H1 (cell line): ENCODE data around the gene HGFAC. TPM values are rescaled to one million over a fixed set of nuclear protein-coding genes. Genes with fewer than 3 reads are reported as not detected.

Experiments used
- CTCF ChIA-PET: fragments of 300-600 bp; sonication (Branson Sonifier 250); formaldehyde crosslinking; loops from one replicate; lab custom pipeline; 2021; ENCODE audit not compliant: partially characterized antibody; lab: Charles Lee
- POLR2A ChIA-PET: fragments of 300-600 bp; sonication (Branson Sonifier 250); formaldehyde crosslinking; loops from one replicate; lab custom pipeline; 2021; ENCODE audit warnings: inconsistent platforms; ENCODE audit not compliant: partially characterized antibody; lab: Charles Lee
- DNase-seq, 2 experiments: peaks; one replicate each; pipeline versions ENCODE4 v3.0.0 to v3.0.0-alpha.2; 2010 to 2022; ENCODE audit warnings: low spot score in 2 of 2, low read depth in 1 of 2, mixed read lengths in 1 of 2
- FAIRE-seq: peaks from 2 replicates; lab custom pipeline; 2011; peaks lifted over from hg19 to GRCh38; lab: Jason Lieb, UNC
- H2AFZ ChIP-seq: 2 replicates; pipeline ENCODE4 v1.8.1; 2012; ENCODE audit warnings: low read length, inconsistent platforms
- H2AK5ac ChIP-seq: 2 replicates; pipeline ENCODE4 v1.6.1; 2013; ENCODE audit warnings: low read depth, low read length
- H2BK120ac ChIP-seq: replicated peaks from 2 replicates; pipeline ENCODE3; 2013; ENCODE audit warnings: low read depth, low read length, inconsistent platforms
- H2BK12ac ChIP-seq: 2 replicates; pipeline ENCODE4 v1.6.1; 2013; ENCODE audit warnings: low read depth, low read length
- H2BK15ac ChIP-seq: 2 replicates; pipeline ENCODE4 v1.6.1; 2013; ENCODE audit warnings: low read length
- H2BK20ac ChIP-seq: 2 replicates; pipeline ENCODE4 v1.6.1; 2013; ENCODE audit warnings: low read length
- H2BK5ac ChIP-seq: 2 replicates; pipeline ENCODE4 v1.6.1; 2013; ENCODE audit warnings: low read depth, low read length
- H3K14ac ChIP-seq: 2 replicates; pipeline ENCODE4 v1.6.1; 2013; ENCODE audit warnings: inconsistent platforms; ENCODE audit not compliant: insufficient read length
- H3K18ac ChIP-seq: 2 replicates; pipeline ENCODE4 v1.6.1; 2013; ENCODE audit warnings: low read length; ENCODE audit errors: extremely low read depth
- H3K23ac ChIP-seq: 2 replicates; pipeline ENCODE4 v1.6.1; 2013; ENCODE audit warnings: inconsistent platforms; ENCODE audit not compliant: insufficient read length
- H3K23me2 ChIP-seq: 2 replicates; pipeline ENCODE4 v1.6.1; 2013; ENCODE audit warnings: low read depth, low read length
- H3K27ac ChIP-seq: 2 replicates; pipeline ENCODE4 v1.6.1; 2011; ENCODE audit warnings: low read depth, low read length, inconsistent platforms
- H3K27me3 ChIP-seq, 4 experiments: replicated peaks in 1 of 4; 1 replicate in 1 of 4; 2 replicates in 3 of 4; pipeline versions ENCODE4 v1.6.1 to v1.8.1; 2011 to 2013; ENCODE audit warnings: low read length in 3 of 4, mild to moderate bottlenecking in 3 of 4, inconsistent platforms in 2 of 4, mixed read lengths in 2 of 4, moderate library complexity in 1 of 4; ENCODE audit not compliant: control insufficient read depth in 3 of 4, insufficient read depth in 3 of 4; ENCODE audit errors: extremely low read depth in 1 of 4
- H3K36me3 ChIP-seq, 4 experiments: 2 replicates each; pipeline versions ENCODE4 v1.6.1 to v1.8.1; 2011 to 2013; ENCODE audit warnings: mild to moderate bottlenecking in 4 of 4, low read length in 3 of 4, moderate library complexity in 2 of 4, control low read depth in 1 of 4, inconsistent platforms in 1 of 4; ENCODE audit not compliant: insufficient read depth in 4 of 4, control insufficient read depth in 2 of 4
- H3K4ac ChIP-seq: replicated peaks from 2 replicates; pipeline ENCODE3; 2013; ENCODE audit warnings: low read length, low read depth, mixed read lengths, inconsistent platforms; ENCODE audit not compliant: insufficient read length
- H3K4me1 ChIP-seq, 4 experiments: replicated peaks in 1 of 4; 1 replicate in 1 of 4; 2 replicates in 3 of 4; pipeline versions ENCODE4 v1.6.1 to v1.8.1; 2011 to 2013; ENCODE audit warnings: low read length in 3 of 4, inconsistent platforms in 2 of 4, mixed read lengths in 1 of 4; ENCODE audit not compliant: insufficient read depth in 4 of 4, control insufficient read depth in 3 of 4
- H3K4me2 ChIP-seq, 2 experiments: 2 replicates each; pipeline versions ENCODE4 v1.6.1 to v1.8.1; 2011 to 2013; ENCODE audit warnings: low read depth in 2 of 2, low read length in 2 of 2, control low read depth in 1 of 2, inconsistent platforms in 1 of 2, mild to moderate bottlenecking in 1 of 2; ENCODE audit not compliant: insufficient read depth in 1 of 2
- H3K4me3 ChIP-seq, 4 experiments: fragments of 200-600, 300-600 bp in 1 of 4; sonication (generic), shearing (Covaris generic), sonication (Bioruptor Twin) in 1 of 4; 2 replicates each; pipeline versions ENCODE4 v1.5.1 to v1.8.1; 2011 to 2016; ENCODE audit warnings: low read length in 4 of 4, low read depth in 3 of 4, control low read depth in 2 of 4, inconsistent platforms in 2 of 4, mild to moderate bottlenecking in 2 of 4, mixed read lengths in 1 of 4, moderate library complexity in 1 of 4; ENCODE audit not compliant: insufficient read depth in 2 of 4; ENCODE audit errors: extremely low read depth in 1 of 4
- H3K56ac ChIP-seq: replicated peaks from 2 replicates; pipeline ENCODE3; 2013; ENCODE audit warnings: low read depth, mild to moderate bottlenecking, mixed read lengths, low read length, inconsistent platforms; ENCODE audit not compliant: insufficient read length
- H3K79me1 ChIP-seq: 2 replicates; pipeline ENCODE4 v1.6.1; 2013; ENCODE audit warnings: low read depth, low read length, control low read depth
- H3K79me2 ChIP-seq, 2 experiments: 2 replicates each; pipeline versions ENCODE4 v1.6.1 to v1.8.1; 2012 to 2013; ENCODE audit warnings: low read length in 2 of 2, mild to moderate bottlenecking in 2 of 2, inconsistent platforms in 1 of 2; ENCODE audit not compliant: insufficient read depth in 2 of 2, control insufficient read depth in 1 of 2
- H3K9ac ChIP-seq, 4 experiments: replicated peaks in 1 of 4; 1 replicate in 1 of 4; 2 replicates in 3 of 4; pipeline versions ENCODE4 v1.6.1 to v1.8.1; 2011 to 2013; ENCODE audit warnings: low read depth in 3 of 4, low read length in 3 of 4, control low read depth in 2 of 4, mild to moderate bottlenecking in 2 of 4, moderate library complexity in 2 of 4, inconsistent platforms in 1 of 4; ENCODE audit errors: extremely low read depth in 1 of 4
- H3K9me3 ChIP-seq, 2 experiments: 2 replicates each; pipeline versions ENCODE4 v1.6.1 to v1.8.1; 2012 to 2013; ENCODE audit warnings: mild to moderate bottlenecking in 2 of 2, moderate library complexity in 2 of 2, control low read depth in 1 of 2, inconsistent platforms in 1 of 2, low read depth in 1 of 2, low read length in 1 of 2, mixed read lengths in 1 of 2; ENCODE audit not compliant: insufficient read depth in 2 of 2
- H4K20me1 ChIP-seq, 2 experiments: replicated peaks in 1 of 2; 2 replicates each; pipeline versions ENCODE3 to v1.8.1; 2011 to 2013; ENCODE audit warnings: inconsistent platforms in 2 of 2, low read length in 2 of 2, mild to moderate bottlenecking in 1 of 2; ENCODE audit not compliant: insufficient read depth in 2 of 2, control insufficient read depth in 1 of 2
- H4K5ac ChIP-seq: 2 replicates; pipeline ENCODE4 v1.6.1; 2013; ENCODE audit warnings: low read length, low read depth, mixed read lengths, inconsistent platforms; ENCODE audit not compliant: insufficient read length
- H4K8ac ChIP-seq: 2 replicates; pipeline ENCODE4 v1.8.0; 2013; ENCODE audit warnings: mild to moderate bottlenecking, moderate library complexity, low read length, inconsistent platforms; ENCODE audit not compliant: insufficient read depth; ENCODE audit errors: extremely low read depth
- H4K91ac ChIP-seq: replicated peaks from 2 replicates; pipeline ENCODE3; 2013; ENCODE audit warnings: low read length, mixed read lengths, inconsistent platforms; ENCODE audit not compliant: insufficient read length
- BACH1 ChIP-seq: IDR thresholded peaks from 2 replicates; pipeline ENCODE4 v1.6.1; 2012; ENCODE audit warnings: low read length, improper control_type of control experiment
- POLR2A ChIP-seq, 2 experiments: IDR thresholded peaks; 1 replicate in 1 of 2; 2 replicates in 1 of 2; pipeline ENCODE4 v1.6.1; 2011; ENCODE audit warnings: low read depth in 2 of 2, low read length in 2 of 2, mild to moderate bottlenecking in 2 of 2; ENCODE audit errors: control extremely low read depth in 1 of 2
- SIX5 ChIP-seq: IDR thresholded peaks from 2 replicates; pipeline ENCODE4 v1.6.1; 2011; ENCODE audit warnings: mild to moderate bottlenecking, low read depth, low read length
- WGBS, 2 experiments: shearing (Covaris generic) in 1 of 2; methylation state at CpG; one replicate each; pipeline versions ENCODE4 v1.1.6 to v1.1.7; 2013 to 2015; ENCODE audit warnings: low lambda C conversion rate in 2 of 2, mixed read lengths in 2 of 2, inconsistent platforms in 1 of 2, low coverage in 1 of 2, missing lambda C conversion rate in 1 of 2; ENCODE audit not compliant: insufficient replicate concordance in 2 of 2, insufficient coverage in 1 of 2, insufficient read length in 1 of 2; ENCODE audit errors: extremely low coverage in 1 of 2, missing lambda C conversion rate in 1 of 2; 5-methylcytosine and 5-hydroxymethylcytosine counted together
- polyA plus RNA-seq, 7 experiments: library from polyadenylated mRNA; depleted of rRNA in 3 of 7; stranded (reverse) in 5 of 7; unstranded in 2 of 7; fragments of >200 nt in 5 of 7; fragments of 200-250 nt in 2 of 7; gene quantifications; 1 replicate in 5 of 7; 2 replicates in 1 of 7; 4 replicates in 1 of 7; pipeline versions ENCODE4 v1.2.1 to v1.2.3, GENCODE V29; 2011 to 2013; ENCODE audit warnings: missing spikeins in 2 of 7, mixed read lengths in 2 of 7
- total RNA-seq: library from RNA; stranded (reverse); fragmentation: NEBNext Ultra II Directional; extraction: Animal tissue kit (Norgen Biotek cat#: 25700); gene quantifications from 2 replicates; pipeline ENCODE4 v1.2.1, GENCODE V29; 2021

HGFAC gene
- total and polyA plus RNA-seq, 2 of the 8 experiments (the other 6 are each of a cell fraction or from before 2014, with no cell fraction given): 0.14 to 0.15 TPM

DNA sequence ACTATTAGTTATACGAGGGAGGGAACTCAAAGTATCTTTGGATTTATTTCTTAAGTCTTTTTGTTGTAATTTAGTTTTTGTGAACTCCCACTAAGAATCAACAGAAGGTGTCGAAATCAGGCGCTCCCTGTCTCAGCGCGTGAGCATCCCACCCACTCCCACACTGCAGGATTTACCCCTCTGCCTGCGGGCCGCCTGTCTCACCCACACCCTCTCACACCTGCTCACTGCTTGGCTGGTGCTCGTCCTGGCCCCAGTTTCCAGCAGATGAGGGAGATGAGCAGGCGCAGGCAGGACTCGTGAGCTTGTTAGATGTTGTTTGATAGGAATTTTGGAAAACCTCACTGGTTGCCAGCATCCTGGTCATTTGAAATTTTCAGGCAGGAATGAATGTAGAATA is 20.8 kb upstream of the HGFAC start:
- Histone ChIP-seq H3K9me3 (no peaks in the 10 kb centered on the region), H2BK5ac (no peak overlapping the region), H3K4ac (no peak overlapping the region), H3K4me3 (no peak overlapping the region), H2AK5ac (no peak overlapping the region), H2BK12ac (no peak overlapping the region), H3K36me3 (peaks cover 0 to 4% (median 0%) of the 10 kb centered on the region in 4 experiments; a peak in 2 of 8 replicates), H2BK15ac (no peak overlapping the region), H3K23ac (no peak overlapping the region), H3K79me2 (no peaks in the 10 kb centered on the region), H4K5ac (no peak overlapping the region), H3K79me1 (no peaks in the 10 kb centered on the region), H4K91ac (no peak overlapping the region), H3K14ac (no peak overlapping the region), H3K56ac (no peak overlapping the region), H2BK120ac (no peak overlapping the region), H2BK20ac (no peak overlapping the region), H3K4me2 (no peak overlapping the region), H3K18ac (no peak overlapping the region), H4K20me1 (peaks cover 2 to 4% of the 10 kb centered on the region in 2 experiments), H3K23me2 (no peaks in the 10 kb centered on the region), H3K9ac (no peak overlapping the region), H3K4me1 (no peaks in the 10 kb centered on the region; a peak in 2 of 7 replicates), H2AFZ (no peak overlapping the region), H3K27me3 (no peaks in the 10 kb centered on the region; a peak in 1 of 7 replicates), H4K8ac (no peak overlapping the region), H3K27ac (no peak overlapping the region)
- FAIRE-seq (no peak), DNase-seq (no peak)
- POLR2A ChIA-PET: interaction anchor here (0.6 to 1.7 kb wide), 2 partner anchors 14 to 469 kb away, joined by 3 to 5 read pairs; no protein-coding TSS in a partner anchor
- TF ChIP-seq SIX5: no peak
- TF ChIP-seq POLR2A (IDR thresholded peaks at IDR 0.05; ENCODE audit: control extremely low read depth in 1 of 2, low read depth in 2 of 2, low read length in 2 of 2): no peak
- no peak for TF ChIP-seq BACH1
- WGBS, 2 experiments: 97% methylated on average over 10 of the region's 10 CpGs; no CpG with 5 or more reads in 1 of the 2 experiments
- CTCF ChIA-PET: interaction anchor here (1.0 to 6.6 kb wide), 6 partner anchors 11 to 125 kb away, joined by 3 to 32 read pairs (median 4); no protein-coding TSS in a partner anchor
